Cardiac septum (tissue), 1 donor: ENCODE data around the gene TAS2R39. TPM values are rescaled to one million over a fixed set of nuclear protein-coding genes. Genes with fewer than 3 reads are reported as not detected.
"Not testable (repeated sequence)": the region's sequence is repeated elsewhere in the genome, so short reads cannot be mapped to it uniquely, and the experiment has no call there.

Experiments
- DNase-seq: peaks from one replicate; pipeline ENCODE4 v3.0.0-alpha.2; 2020; ENCODE audit warnings: low spot score
- intact Hi-C: fragments of 100-400 bp; cut with DNase I; formaldehyde crosslinking; loops from one replicate; pipeline ENCODE4 v1.14.0; 2022
- long read RNA-seq: library from polyadenylated mRNA; unstranded; transcript quantifications from one replicate; pipeline ENCODE4 v2.0.0, GENCODE V29; 2021
- total RNA-seq: library from RNA; stranded (reverse); fragmentation: NEBNext Ultra II Directional; extraction: Animal tissue kit (Norgen Biotek cat#: 25700); gene quantifications from one replicate; pipeline ENCODE4 v1.2.1, GENCODE V29; 2021
- donor health status: DM: no; HTN: no; CAD: no.

TAS2R39 gene
- total RNA-seq, result not detected
- long read RNA-seq, result 0 reads

DNA sequence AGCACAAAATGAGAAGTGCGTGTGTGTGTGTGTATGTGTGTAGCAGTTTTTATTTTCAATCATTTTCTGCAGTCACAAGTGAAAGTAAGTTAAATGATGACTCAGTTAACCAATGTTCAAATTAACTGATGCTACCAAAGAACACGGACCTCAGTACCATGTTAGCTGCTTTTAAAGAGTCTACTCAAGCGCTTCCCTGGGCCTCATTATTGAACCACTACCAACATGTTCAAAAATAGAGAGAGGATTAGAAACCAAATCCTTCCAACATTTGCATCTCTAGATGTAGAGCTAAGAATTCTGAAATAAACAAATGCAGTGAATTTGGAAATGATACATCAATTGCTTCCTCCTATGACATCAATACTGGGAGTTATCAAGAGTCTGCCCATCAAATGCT, at the start of gene TAS2R39:
Gene TAS2R39 (plus strand): TSS at position 396 of the 400 bp plus-strand sequence. CDS start 0 bp downstream, at position 396.
- DNase-seq, result no peak
- intact Hi-C loops, result no loop called here

DNA sequence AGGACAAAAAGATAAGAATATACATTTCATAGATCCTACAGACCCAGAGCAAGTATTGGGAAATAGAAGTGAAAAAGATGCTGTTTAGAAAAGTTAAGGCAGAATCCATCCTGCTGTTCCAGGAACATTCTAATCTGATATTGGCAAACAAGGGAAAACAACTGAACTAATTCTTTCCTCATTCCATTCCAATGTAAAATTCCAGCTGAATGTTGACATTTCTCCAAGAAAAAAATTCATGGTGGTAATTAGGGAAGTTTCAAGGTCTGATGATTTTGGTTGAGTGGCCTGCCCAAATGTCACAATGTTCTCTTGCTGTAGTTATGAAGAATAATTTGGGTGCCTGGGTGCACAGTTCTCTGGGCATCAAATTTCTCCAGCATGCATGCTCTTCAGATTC, 36.1 kb upstream of the TAS2R39 start:
- intact Hi-C loops, result no loop called here
- no peak for DNase-seq

- intact Hi-C loops, result no loop called here
- DNase-seq, result no peak
Observed at GRCh38 chr7:143148050-143148449, 35.2 kb upstream of the TAS2R39 start.

DNA sequence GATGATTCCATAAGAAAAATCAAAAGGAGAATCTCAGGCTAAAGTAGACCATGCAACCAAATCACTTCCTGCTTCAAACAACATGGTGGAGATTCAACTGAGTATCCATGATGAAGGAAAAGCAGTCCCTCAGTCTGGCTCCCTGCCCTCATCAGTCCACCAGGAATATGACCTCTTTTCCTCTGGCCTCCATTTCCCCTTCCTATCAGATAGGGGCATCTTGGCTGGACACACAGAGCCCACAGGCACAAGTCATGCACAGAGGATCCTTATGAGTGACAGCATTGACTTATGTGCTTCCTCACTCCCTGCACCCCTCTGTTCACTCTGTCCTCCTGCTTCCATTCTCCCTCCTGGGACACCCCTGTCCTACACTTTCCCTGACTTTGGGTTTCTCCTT, 34.6 kb upstream of the TAS2R39 start:
- intact Hi-C loops, result no loop called here
- DNase-seq, result no peak

- intact Hi-C loops, DNase-seq: not testable (repeated sequence)
Observed at GRCh38 chr7:143150696-143151095, 32.5 kb upstream of the TAS2R39 start.

DNA sequence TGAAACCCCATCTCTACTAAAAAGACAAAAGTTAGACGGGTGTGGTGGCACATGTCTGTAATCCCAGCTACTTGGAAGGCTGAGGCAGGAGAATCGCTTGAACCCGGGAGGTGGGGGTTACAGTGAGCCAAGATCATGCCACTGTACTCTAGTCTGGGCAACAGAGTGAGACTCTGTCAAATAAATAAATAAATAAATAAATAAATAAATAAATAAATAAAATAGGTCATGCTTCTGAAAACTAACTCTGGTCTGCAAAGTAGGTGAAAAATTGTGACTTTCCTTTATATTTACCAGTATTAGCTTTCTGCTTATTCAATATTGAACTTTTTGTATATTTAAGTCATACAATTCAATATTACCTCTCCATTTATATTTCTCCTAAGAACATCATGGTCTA, 24.6 kb upstream of the TAS2R39 start:
- DNase-seq, intact Hi-C loops: not testable (repeated sequence)

- intact Hi-C loops, result no loop called here
- DNase-seq, result no peak
Observed at GRCh38 chr7:143171697-143172096, 11.5 kb upstream of the TAS2R39 start.

- intact Hi-C loops, result no loop called here
- no peak for DNase-seq
Observed at GRCh38 chr7:143172354-143172753, 10.9 kb upstream of the TAS2R39 start.

GRCh38 chr7:143176128-143176527, 7.1 kb upstream of the TAS2R39 start:
- intact Hi-C loops, result no loop called here
- no peak for DNase-seq

GRCh38 chr7:143177374-143178119, 5.7 kb upstream of the TAS2R39 start:
- intact Hi-C loops, result no loop called here
- no peak for DNase-seq

- not testable (repeated sequence) for DNase-seq
Observed at GRCh38 chr7:143180771-143181170, 2.4 kb upstream of the TAS2R39 start.

GRCh38 chr7:143181349-143181748, 1.9 kb upstream of the TAS2R39 start:
- DNase-seq, result no peak

More at GRCh38 chr7:143180771-143181170, 2.4 kb upstream of the TAS2R39 start:
- intact Hi-C loops, result not testable (repeated sequence)

GRCh38 chr7:143185551-143185950, 2.3 kb downstream of the TAS2R39 start:
- intact Hi-C loops, result no loop called here
- no peak for DNase-seq

More at GRCh38 chr7:143181349-143181748, 1.9 kb upstream of the TAS2R39 start:
- intact Hi-C loops, result no loop called here

GRCh38 chr7:143188994-143189393, 5.8 kb downstream of the TAS2R39 start:
- DNase-seq, result no peak
- intact Hi-C loops, result no loop called here

DNA sequence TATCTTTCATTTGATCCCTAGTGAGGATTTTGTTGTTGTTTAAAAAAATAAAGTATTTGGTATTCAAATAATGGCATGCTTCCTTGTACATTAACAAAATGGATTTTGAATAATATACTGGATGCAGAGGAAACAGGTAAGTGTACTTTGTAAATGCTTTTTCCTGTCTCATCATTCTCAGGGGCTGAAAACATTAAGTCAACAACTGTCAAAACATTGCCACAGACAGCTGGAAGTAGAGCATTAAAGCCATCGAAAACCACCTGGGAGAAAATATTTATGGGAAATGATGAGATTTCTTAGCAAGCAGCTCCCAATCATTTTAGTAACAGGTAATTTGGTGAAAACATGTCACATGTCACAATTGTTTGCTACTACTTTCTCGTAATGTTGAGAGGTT, 10.7 kb downstream of the TAS2R39 start:
- intact Hi-C loops, result no loop called here
- DNase-seq, result no peak

GRCh38 chr7:143199040-143199439, 15.8 kb downstream of the TAS2R39 start:
- DNase-seq, result no peak
- intact Hi-C loops, result no loop called here

DNA sequence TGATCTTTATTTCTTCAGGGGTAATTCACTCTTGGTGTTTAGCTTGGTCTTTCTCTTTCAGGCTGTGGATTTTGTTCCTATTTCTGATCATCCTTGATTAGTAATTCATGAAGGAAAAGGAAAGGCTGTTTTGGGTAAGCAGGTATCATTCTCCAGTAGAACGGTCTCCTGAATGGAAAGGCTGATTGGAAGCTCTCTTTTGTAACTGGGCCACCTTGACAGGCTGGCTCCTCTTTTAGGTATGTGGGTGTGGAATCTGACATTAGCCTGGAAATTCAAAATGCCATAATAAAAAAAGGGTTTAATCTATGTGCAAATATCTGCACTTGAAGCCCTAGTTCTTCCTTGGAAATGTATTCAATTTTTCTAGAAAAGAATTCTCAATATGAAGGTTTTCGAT, 18.9 kb downstream of the TAS2R39 start:
- no peak for DNase-seq
- intact Hi-C loops, result no loop called here

- DNase-seq, result no peak
- intact Hi-C loops, result no loop called here
Observed at GRCh38 chr7:143203386-143203785, 20.2 kb downstream of the TAS2R39 start.

DNA sequence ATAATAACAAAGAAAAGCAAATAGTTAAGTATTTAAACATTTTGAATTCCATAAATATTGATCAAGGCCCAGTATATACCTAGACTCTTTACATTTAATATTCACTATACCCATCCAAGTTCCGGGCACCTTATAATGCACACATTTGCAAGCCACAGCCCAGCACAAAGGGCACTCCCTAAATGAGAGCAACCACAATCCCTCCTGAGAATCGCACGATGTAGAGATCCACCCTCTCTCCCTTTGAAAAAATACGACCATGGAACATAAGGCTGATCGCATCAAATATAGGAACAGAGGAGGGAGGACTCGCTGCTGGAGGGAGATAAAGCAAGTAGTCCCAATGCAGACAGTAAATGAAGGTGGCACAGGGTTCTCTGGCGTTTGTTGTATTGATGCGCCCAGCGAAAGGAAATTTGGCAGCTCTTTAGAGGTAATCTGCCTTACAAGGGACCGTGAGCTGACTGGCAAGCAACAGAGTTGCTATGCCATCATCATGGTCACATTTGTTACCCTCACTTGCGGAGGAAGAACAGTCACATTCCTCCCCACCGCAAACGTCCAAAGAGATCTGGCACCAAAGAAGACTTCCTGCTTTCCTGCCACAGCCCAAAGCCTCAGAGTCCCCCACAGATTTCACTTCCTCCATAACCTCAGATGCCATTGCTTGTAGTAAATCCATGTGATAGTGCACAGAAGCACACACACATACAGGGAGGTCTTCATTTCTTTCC, 22.5 kb downstream of the TAS2R39 start:
- no peak for DNase-seq
- intact Hi-C loops, result no loop called here

- no peak for DNase-seq
- intact Hi-C loops, result no loop called here
Observed at GRCh38 chr7:143210541-143210940, 27.3 kb downstream of the TAS2R39 start.

GRCh38 chr7:143213478-143213877, 30.3 kb downstream of the TAS2R39 start:
- DNase-seq, intact Hi-C loops: not testable (repeated sequence)
